Measurements from ENCODE around the gene C17orf113.

- no peak for TF ChIP-seq POLR2A (IDR thresholded peaks at IDR 0.05; ENCODE audit: borderline replicate concordance, extremely low read depth, insufficient read depth, insufficient read length)
- no peak for TF ChIP-seq CTCF (IDR thresholded peaks at IDR 0.05 in 2 of 3, conservative IDR thresholded peaks at IDR 0.05 in 1 of 3; ENCODE audit: borderline replicate concordance in 1 of 3, insufficient read depth in 1 of 3, low read depth in 2 of 3, low read length in 2 of 3)
- TF ChIP-seq SRF (IDR thresholded peaks at IDR 0.05; ENCODE audit: low read depth): no peak
- no peak for TF ChIP-seq RAD21 (IDR thresholded peaks at IDR 0.05; ENCODE audit: low read depth)
- TF ChIP-seq REST (IDR thresholded peaks at IDR 0.05; ENCODE audit: low read depth): no peak
- no peak for TF ChIP-seq EZH2 (IDR thresholded peaks at IDR 0.05)
- no peak for TF ChIP-seq SP1 (IDR thresholded peaks at IDR 0.05; ENCODE audit: low read depth)
- no peak for TF ChIP-seq YY1 (IDR thresholded peaks at IDR 0.05; ENCODE audit: extremely low read depth, insufficient replicate concordance, low read depth, low read length)
- TF ChIP-seq MAX (IDR thresholded peaks at IDR 0.05): no peak
- TF ChIP-seq POLR2AphosphoS5 (IDR thresholded peaks at IDR 0.05; ENCODE audit: low read depth, low read length): no peak
- TF ChIP-seq JUND (IDR thresholded peaks at IDR 0.05): no peak
- TF ChIP-seq EZH2phosphoT487 (IDR thresholded peaks at IDR 0.05; ENCODE audit: borderline replicate concordance): no peak
- no peak for TF ChIP-seq ELF1 (IDR thresholded peaks at IDR 0.05; ENCODE audit: borderline replicate concordance, low read depth)
Observed at GRCh38 chr17:42087736-42088705, 37.6 kb upstream of the C17orf113 start.

All from HCT116 (cell line).